ENCODE measurements around the gene UFC1.

UFC1 gene

DNA sequence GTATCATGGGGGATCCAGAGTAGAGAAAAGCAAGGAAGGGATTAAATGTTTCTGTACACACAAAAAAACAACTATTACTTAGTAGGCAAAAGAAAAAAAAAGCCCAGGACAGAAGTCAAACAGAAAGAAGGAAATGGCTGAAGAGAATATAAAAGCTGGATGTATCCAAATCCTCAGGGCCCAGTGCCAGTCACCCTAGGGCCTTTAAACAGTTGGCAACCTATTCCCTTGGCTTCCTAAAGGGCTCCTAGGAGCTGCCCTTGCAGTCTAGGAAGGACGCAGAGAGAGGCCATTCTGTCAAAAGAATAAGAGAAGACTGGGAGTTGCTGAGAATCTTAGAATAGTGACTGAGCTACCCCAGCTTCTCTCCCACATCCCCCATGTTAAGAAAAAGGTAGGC is 18.6 kb downstream of the UFC1 start:
- DNase-seq: no peak

DNA sequence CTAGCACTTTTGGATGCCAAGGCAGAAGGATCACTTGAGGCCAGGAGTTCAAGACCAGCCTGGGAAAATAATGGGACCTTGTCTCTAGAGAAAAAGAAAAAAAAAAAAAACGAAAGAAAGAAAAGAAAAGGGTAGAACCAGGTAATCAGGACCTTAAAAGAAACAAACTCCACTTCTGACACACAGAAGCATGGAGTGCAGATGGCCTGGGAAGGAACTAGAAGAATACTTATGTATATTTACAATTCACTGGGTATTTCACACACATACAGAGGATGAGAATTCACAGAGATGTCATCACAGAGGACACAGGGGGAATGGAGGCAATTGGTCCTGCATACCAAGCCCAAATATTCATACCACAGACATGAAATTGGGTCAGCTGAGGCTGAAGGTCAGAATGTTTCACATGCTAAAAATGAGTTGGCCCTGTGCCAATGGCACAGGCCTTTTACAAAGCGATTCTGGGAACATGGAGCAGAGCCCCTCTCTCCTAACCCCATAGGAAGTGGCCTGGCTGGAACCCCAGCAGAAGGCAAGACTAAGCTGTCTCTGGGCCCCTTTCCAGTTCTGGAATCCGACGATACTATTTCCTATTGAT is 19.1 kb downstream of the UFC1 start:
- no peak for DNase-seq

DNA sequence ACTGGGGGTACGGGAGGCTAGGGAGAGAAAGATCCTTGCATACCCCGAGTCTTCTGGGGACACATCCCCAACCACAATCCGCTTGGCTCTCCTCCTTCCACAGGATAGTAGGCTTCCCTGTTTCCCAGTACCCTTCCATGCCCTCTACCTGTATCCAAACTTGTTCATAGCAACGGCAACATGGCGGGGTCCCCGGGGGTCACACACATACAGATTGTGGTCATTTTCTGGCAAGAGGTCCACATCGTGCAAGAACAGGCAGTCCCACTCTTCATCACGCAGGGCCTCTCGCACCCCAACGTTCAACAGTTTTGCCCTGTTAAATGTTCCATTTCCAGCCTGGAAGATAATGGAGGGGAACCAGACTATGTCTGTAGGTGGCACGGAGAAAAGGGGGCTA is 19.9 kb downstream of the UFC1 start:
- DNase-seq: no peak

DNA sequence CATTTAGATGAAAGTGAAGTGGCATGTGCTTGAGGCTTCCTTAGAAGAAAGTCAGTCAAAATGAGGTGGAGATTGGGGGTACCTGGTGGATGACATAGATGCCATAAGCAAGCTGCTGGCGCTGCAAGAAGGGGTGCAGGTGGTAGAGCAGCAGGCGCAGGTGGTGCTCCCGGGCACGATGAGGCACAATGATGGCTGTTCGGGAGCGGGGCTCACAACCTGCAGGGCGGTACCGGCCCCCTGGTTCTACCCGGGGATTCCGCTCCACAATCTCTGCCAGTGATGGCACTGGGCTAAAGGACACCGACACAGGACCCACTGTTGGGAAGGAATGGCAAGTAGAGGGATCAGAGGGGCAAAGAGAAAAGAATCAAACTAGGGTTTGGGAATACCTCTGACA is 21.1 kb downstream of the UFC1 start:
- DNase-seq: no peak

DNA sequence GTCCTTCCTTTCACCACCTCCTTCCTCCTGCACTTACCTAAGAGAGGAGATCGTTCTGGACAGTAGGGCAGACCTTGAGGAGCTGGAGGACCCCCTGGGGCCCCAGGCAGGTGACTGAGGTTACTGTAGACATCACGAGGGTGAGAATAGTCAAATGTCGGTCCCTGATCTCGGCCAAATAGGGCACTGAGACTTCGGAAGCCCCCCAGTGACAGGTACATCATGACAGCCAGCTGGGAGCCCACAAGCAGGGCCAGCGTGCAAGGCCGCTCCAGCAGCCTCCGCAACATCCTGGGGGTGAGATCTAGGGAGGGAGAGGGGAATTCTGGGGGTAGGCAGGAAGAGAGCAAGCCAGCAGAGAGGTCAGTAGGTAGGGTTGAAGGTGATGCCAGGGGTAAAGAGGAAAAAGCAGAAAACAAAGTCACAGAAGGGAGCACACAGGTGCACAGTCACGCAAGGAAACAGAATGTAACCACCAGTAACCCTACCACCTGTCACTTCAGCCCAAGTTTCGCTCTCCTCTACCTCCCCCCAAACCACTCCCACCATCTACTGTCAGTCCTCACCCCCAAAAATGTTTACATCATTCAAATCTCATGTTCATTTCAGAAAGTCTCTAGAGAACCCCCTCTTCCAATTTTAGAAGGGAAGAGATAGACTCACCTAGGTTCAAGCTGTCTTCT is 22.1 kb downstream of the UFC1 start:
- DNase-seq: no peak

DNA sequence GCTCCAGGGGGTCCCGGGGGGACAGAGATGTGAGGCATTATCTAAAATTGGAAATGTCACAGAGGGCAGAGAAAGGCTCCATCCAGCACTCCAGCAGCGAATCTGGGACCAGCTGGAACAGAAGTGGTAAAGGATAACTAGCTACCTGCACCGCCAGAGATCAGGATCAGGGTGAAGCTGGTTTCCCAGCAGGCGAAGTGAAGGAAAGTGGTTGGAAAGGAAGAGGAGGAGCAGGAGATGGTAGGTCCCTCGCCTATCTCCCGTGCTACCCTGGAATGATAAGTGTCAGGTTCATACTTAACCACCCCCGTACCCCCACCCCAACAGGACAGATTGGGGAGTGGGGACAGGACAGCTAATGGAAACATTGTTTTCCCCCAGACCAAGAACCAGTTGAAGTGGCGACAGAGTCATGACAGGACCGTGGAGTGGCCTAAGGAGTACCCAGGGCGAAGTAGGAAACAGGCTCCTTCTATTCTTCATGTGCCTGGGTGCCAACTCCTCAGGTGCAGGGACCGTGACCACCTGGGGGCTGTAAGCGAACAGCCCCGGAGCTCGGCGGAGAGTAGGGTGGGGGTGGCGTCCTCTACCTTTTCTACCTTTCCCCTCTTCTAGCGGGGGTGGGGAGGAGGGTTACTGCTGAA is 22.8 kb downstream of the UFC1 start:
- DNase-seq: no peak

DNA sequence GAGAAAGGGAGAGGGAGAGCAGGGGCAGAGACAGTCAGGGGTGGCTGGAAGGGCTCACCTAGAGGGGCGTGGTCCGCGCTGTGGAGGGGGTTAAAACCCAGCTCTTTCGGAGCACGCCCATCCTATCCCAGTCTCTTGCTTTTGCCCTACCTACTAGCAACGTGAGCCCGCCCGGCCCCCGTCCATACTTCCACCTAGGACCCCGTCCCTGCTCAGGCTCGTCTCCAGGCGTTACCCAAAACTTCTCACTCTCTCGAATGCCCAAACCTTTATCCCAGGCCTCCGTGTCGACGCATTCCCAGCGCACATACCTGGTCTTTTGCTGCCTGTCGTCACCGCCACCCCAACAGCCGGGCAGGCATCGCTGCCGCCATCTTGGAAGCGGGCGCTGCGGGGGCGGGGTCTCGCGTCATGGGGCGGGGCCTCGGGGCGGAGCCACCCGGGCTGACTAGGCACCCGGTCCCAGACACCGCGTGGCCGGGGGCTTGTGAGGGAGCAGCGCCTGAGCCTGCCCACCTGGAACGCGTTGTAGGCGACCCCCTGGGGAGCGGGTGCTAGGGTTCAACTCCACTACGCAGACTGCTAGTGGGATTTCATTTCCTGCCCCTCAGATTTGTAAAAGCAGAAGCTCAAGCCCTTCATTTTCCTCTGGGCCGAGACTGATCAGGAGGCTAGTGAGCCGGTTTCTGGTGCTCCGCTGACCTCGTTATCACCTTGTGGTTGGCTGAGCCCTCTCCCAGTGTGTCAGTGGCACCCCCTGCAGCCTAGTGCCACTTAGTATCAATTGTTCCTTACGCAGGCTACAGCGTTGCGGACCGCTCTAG is 23.5 kb downstream of the UFC1 start, which contains the start of gene B4GALT3:
Gene B4GALT3 (minus strand): TSS at position 396 of the 824 bp plus-strand sequence. CDS start 1,447 bp downstream, outside the sequence.
- DNase-seq: peak; percentile 50

DNA sequence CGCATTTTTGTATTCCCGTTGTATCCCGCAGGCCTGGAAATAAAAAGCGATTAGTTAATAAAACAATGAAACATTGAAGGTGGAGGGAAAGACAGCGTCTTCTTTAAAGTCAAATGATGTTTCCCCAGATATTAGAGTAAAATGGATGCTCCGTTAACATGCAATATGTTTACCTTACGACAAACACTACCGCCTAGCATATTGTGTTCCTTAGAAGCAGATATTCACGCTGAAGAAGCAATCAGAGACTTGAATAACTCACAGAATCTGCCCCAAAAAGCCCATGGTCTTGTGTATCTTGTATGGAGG is 24.1 kb downstream of the UFC1 start:
- no peak for DNase-seq

DNA sequence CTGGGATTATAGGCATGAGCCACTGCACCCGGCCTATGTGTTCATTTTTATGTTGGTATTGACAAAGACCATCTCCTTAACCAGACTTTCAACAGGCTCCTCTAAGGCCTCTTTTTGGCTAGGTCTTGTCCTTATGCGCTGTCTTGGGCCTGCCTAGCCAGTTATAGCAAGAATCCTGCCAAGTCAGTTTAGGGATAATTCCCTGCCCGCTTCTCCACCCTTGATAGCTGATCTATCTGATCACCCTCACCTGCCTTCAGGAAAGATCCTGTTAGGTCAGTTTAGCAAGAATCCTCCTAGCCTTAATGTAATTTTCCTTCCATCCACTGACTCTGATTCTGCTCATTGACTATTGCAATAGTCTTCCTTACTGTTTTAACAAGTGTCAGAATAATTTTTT is 25.9 kb downstream of the UFC1 start:
- DNase-seq: no peak

DNA sequence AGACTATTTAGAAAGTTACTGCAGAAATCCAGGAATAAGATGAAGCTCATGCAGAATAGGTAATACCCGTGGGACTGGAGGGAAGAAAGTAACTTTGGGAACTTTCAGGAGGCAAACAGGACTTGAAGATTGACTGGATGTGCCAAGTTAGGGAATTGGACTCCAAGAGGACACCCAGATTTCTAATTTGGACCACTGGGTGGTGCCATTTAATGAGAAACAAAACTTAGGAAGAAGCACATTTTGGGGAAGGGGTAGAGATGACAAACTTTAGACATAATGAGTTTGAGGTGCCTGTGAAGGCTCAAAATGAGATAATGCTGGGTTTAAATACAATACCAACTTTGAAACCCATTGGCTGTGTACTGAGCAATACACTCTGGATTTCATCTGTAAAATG is 26.9 kb downstream of the UFC1 start:
- peak; percentile 22 for DNase-seq

DNA sequence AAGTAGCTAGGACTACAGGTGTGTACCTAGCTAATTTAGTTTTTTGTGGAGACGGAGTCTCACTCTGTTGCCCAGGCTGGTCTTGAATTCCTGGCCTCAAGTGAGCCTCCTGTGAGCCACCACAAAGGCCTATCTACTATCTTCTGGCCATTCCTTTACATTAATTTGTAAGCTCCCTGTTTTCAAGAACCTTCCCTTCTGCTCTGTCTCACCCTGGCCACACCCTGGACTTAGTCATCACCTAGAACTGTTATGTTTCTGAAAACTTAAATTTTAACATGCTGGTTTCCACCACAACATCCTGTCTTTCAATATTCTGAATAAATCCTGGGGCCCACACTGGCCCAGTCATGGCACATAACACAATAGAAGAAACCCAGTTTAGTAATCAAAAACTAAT is 28.4 kb downstream of the UFC1 start:
- DNase-seq: no peak

DNA sequence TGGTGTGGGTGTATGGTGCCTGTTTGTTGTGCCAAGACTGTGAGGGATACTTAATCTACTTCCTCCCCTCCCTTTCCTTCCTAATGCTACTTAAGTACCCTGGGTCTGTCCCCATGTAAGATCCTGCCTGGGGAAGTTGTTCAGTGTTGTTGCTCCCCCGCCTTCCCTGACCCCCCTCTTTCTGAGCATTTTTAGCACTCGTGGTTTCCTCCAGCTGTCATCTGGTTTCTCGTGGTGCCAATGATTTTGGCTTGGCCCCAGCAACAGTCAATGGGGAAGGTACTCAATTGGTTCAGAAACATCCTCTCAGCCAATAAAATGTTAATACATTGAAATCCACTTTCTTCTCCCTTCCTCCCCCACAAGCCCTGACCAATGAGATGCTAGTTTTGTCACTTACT is 31.5 kb downstream of the UFC1 start:
- DNase-seq: peak; percentile 90

DNA sequence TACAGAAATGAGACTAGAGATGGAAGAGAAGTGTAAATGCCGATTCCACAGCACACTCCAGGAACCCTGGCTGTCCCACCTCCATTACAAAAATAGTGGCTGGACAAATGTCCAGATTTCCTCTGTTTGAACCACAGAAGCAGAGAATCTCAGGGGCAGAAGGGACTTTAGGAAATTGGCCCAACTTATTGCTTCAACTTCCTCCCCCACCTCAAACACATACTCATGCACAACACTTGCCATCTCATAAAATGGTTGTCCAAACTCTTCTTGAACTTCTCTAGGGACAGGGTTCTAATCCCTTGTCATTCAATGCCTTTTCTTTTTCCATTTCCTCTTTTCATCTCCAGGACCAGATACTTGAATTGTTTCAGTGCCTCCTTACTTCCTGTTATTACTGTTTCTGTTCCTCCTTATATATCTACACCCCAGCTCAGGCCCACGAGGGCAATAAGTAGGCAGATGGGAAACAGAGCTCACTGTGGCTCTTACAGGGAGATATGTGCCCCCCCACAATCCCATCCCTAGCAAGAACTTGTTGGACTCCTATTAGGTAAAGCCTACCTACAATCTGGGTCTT is 32.0 kb downstream of the UFC1 start:
- DNase-seq: peak; percentile 71

DNA sequence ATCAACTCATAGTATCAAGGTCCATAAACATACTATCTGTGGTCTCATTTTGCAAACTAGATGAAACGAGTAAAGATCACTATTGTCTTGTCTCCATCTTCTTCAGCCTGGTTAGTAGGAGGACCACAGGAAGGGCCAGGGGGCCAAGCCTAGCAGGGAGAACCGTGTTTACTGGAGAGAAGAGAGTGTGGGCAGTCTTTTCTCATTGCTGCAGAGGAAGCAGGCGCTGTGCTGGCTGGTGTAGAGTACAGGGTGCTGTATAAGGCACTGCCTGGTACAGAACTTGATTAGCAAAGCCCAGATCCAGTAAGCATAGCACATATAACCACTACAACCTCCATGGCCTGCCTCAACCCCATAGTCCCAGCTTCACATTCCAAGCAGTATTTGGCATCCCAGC is 33.5 kb downstream of the UFC1 start:
- no peak for DNase-seq

DNA sequence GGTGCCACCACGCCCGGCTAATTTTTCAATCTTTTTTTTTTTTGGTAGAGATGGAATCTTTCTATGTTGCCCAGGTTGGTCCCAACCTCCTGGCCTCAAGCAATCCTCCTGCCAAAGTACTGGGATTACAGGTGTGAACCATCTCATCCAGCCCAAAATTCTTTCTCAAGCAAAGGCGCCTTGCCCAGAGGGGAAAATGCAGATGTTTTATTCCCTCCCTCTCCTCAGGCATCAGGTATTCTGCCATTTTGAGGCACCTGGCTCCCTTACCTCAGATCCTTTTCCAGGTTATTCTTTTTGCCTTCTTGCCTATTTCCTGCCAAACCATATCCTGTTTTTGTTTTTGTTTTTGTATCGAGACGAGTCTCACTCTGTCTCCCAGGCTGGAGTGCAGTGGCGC is 34.6 kb downstream of the UFC1 start:
- no peak for DNase-seq

DNA sequence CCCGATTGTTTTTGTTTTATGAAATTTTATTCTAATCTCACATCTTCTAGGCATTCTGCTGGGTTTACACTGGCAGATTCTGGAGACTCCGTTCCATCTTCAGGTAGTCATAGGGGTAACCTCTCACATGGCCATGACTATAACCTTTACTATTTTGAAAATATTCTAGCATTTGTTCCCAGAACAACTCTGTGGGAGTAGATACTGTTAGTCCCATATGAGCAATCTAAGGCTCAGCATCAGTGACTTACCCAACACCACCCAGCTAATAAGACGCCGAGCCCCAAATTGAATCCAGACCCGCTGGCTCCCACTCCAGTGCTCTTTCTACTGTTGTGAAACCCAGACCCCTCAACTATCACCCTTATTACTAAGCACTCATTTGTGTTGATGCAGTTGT is 35.3 kb downstream of the UFC1 start:
- no peak for DNase-seq

DNA sequence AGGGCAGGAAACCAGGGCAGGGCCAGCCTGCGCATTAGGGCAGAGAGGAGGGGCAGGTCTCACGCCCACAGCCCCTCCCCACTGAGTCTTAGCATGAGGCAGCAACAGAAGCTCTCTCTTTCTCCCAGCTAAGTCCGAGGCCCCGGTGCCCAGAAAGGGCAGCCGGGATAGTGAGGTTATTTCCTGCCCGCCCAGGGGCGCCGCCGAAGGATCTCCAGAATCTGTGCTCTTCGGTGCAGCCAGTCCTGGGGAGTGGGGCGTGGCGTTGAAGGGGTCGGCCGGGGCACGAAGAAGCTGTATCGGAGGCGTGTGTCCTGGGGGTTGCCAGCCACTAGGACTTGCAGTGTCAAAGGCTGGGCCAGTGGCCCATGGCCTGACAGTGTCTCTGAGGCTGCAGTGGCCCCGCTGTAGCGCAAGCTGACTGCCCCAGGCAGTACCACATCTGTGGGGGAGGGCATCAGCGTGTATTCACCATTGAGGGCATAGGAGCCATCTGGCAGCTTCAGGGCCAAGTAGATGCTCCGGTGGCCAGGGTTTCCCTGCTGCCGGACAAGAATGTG is 37.3 kb downstream of the UFC1 start:
- no peak for DNase-seq

DNA sequence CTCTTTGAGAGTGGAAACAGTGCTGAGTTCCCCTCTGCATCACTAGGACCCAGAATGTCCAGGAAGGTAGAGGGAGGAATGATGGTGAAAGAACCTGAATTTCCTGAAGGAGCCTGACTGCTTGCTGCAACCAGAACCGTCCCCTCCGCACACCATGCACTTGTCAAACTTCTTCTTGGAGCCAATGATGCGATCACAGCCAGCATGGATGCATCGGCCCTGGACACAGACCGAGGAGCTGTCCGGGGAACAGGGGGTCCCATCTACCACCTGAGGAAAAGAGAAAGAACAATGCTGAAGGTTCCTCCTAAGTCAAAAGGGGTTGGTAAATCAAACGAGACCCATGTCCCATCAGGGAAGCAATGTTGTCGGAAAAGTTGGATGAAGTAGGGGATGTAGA is 38.2 kb downstream of the UFC1 start:
- no peak for DNase-seq

DNA sequence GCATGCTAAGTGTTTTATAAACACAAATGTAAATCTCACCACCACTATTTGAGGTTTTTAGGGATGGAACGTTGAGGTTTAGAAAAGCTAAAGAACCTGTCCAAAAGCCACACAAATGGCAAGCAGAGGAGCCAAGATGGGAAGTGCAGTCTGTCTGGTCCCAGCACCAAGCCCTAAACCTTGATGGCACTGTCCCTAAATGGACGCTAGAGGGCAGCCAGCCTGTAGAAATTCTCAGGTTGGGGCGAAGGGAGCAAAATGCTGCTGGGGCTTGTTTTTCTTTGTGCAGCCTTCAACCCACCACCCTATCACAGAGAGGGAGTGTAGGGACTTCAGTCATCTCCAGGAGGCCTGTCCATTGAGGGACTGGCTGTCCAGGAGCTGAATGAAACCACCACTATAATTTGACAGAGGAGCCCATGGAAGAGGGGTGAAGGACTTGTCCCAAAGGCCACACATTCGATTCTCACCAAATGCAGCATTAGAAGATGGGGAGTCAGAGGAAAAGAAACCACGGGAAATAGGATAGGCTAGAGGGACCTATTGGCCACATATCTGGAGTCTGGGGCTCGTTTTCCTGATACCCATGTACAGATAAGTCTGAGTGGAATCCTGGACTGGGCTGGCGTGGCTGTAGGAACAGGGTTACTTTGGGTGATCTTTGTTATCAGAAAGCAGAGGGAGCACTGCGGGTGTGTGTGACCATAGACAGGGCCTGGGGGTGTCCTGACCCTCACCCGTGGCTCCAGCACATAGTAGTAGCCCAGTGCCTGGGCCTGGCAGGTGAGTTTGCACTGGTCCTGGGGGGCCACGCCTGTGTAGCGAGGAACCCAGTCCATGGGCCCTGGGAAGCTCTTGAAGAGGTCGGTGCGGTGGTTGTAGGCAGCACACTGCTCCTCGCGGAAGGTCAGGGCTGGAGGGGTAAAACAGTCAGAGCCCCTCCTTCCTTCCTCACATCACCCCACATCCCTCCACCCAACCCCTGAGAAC is 39.0 kb downstream of the UFC1 start:
- peak; percentile 54 for DNase-seq

DNA sequence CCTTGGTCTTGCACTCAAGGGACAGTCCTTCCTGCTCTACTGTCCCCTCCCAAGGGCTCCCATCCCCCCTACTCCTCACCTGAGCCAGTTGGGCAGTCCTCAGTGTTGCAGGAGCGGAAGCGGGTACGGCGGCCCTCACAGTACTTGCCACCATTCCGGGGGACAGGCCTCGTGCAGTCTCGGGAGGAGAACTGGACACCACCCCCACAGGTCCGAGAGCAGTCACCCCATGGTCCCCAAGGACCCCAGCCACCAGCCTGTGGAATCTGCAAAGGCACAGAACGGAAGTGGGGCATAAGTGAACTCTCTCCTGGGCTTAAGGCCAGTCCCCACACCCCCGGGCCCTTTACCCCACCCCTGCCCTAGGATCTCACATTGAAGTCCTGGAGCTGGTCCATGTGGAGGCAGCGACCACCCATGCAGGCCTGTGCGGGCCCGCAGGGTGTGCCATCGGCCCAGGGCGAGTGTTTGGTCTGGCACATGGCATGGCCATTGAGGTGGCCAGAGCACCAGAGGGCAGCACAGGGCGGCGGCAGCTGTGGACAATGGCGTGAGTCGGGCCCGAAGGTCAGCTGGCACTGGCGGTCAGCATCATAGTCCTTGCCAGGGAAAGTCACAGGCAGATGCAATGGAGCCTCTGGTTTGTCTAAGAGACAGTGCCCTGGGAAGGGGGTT is 39.9 kb downstream of the UFC1 start:
- DNase-seq: no peak

DNA sequence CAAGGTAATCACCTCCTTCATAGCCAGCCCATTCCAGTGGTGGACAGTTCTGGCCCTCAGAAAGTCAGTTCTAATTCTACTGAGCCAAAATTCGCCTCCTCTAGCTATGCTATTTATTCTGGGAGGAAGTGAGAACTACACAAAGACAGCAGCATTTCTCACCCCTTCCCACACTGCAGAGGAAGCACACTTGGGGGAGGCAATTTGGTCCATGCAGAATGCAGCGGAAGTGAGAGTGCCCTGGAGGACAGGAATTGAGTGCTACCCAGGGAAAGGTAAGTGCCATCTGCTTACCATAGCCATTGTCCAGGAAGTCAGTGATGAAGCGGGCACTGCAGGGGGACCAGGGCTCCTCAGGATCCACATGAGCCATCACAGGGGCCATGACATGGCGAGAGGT is 41.4 kb downstream of the UFC1 start:
- DNase-seq: no peak

Measured in KG1 (cell line).